ENCODE results near the gene GPR176. TPM values are rescaled to one million over a fixed set of nuclear protein-coding genes. Genes with fewer than 3 reads are reported as not detected.

The GPR176 gene
- total RNA-seq, 1 donor from 2014 or later = 3.8 TPM

- no peak for TF ChIP-seq CTCF (IDR thresholded peaks at IDR 0.05; ENCODE audit: unreplicated experiment)
- no peaks in the 10 kb centered on the region for H3K4me1 Mint-ChIP-seq
These were observed 84.5 kb downstream of the GPR176 start for GRCh38 chr15:39835550-39835949.

GRCh38 chr15:39834256-39834655 is 85.8 kb downstream of the GPR176 start:
- H3K27me3 Mint-ChIP-seq (ENCODE audit: low read depth) = no peaks in the 10 kb centered on the region
- no peak for TF ChIP-seq CTCF (IDR thresholded peaks at IDR 0.05; ENCODE audit: unreplicated experiment)
- H3K27ac Mint-ChIP-seq = no peak overlapping the region
- no peaks in the 10 kb centered on the region for H3K4me1 Mint-ChIP-seq
- no peak for DNase-seq (ENCODE audit: low spot score in 2 of 2, unreplicated experiment in 2 of 2)
- H3K36me3 Mint-ChIP-seq = peaks cover 2% of the 10 kb centered on the region
- H3K4me3 Mint-ChIP-seq = no peak overlapping the region
- peaks cover 7% of the 10 kb centered on the region for H3K9me3 Mint-ChIP-seq

More at GRCh38 chr15:39835550-39835949, 84.5 kb downstream of the GPR176 start:
- Mint-ChIP-seq H3K9me3 (peaks cover 7% of the 10 kb centered on the region), H3K27ac (no peak overlapping the region), H3K4me3 (no peak overlapping the region), H3K27me3 (ENCODE audit: low read depth) (no peaks in the 10 kb centered on the region), H3K36me3 (peaks cover 2% of the 10 kb centered on the region)
- no peak for DNase-seq (ENCODE audit: low spot score in 2 of 2, unreplicated experiment in 2 of 2)

GRCh38 chr15:39833515-39833981 is 86.5 kb downstream of the GPR176 start:
- Mint-ChIP-seq H3K4me1 (peaks cover 1% of the 10 kb centered on the region), H3K4me3 (no peak overlapping the region)

GRCh38 chr15:39830166-39830565 is 89.9 kb downstream of the GPR176 start:
- H3K27ac Mint-ChIP-seq = no peak overlapping the region
- no peaks in the 10 kb centered on the region for H3K9me3 Mint-ChIP-seq
- H3K4me3 Mint-ChIP-seq = no peak overlapping the region
- no peaks in the 10 kb centered on the region for H3K27me3 Mint-ChIP-seq (ENCODE audit: low read depth)
- TF ChIP-seq CTCF (IDR thresholded peaks at IDR 0.05; ENCODE audit: unreplicated experiment) = no peak
- DNase-seq (ENCODE audit: low spot score in 2 of 2, unreplicated experiment in 2 of 2) = no peak
- peaks cover 7% of the 10 kb centered on the region for H3K4me1 Mint-ChIP-seq
- no peaks in the 10 kb centered on the region for H3K36me3 Mint-ChIP-seq

More at GRCh38 chr15:39833515-39833981, 86.5 kb downstream of the GPR176 start:
- H3K36me3 Mint-ChIP-seq = no peaks in the 10 kb centered on the region
- TF ChIP-seq CTCF (IDR thresholded peaks at IDR 0.05; ENCODE audit: unreplicated experiment) = no peak
- H3K27ac Mint-ChIP-seq = no peak overlapping the region
- H3K27me3 Mint-ChIP-seq (ENCODE audit: low read depth) = no peaks in the 10 kb centered on the region
- peaks cover 1% of the 10 kb centered on the region for H3K9me3 Mint-ChIP-seq
- DNase-seq (ENCODE audit: low spot score in 2 of 2, unreplicated experiment in 2 of 2) = no peak

GRCh38 chr15:39828374-39828931 is 91.6 kb downstream of the GPR176 start:
- no peaks in the 10 kb centered on the region for H3K36me3 Mint-ChIP-seq
- H3K27ac Mint-ChIP-seq = no peak overlapping the region
- no peaks in the 10 kb centered on the region for H3K27me3 Mint-ChIP-seq (ENCODE audit: low read depth)
- H3K4me1 Mint-ChIP-seq = peaks cover 7% of the 10 kb centered on the region
- peaks cover 6% of the 10 kb centered on the region for H3K9me3 Mint-ChIP-seq
- no peak for TF ChIP-seq CTCF (IDR thresholded peaks at IDR 0.05; ENCODE audit: unreplicated experiment)
- peak; percentile 30 to 41 for DNase-seq (ENCODE audit: low spot score in 2 of 2, unreplicated experiment in 2 of 2)
- no peak overlapping the region for H3K4me3 Mint-ChIP-seq

Data from mesothelial cell of epicardium (in vitro differentiated cells).